ENCODE data around the gene SLC22A31. TPM values are rescaled to one million over a fixed set of nuclear protein-coding genes. Genes with fewer than 3 reads are reported as not detected.
A peak's percentile ranks its signal among the peaks of the same experiment; 100 is the strongest.

Gene SLC22A31
- total RNA-seq, 4 donors from 2014 or later, result 0.26 TPM; not detected in 3

GRCh38 chr16:89209522-89210044 lies 9.2 kb upstream of the SLC22A31 start:
- DNase-seq (ENCODE audit: extremely low spot score), result no peak
- TF ChIP-seq POLR2AphosphoS5 (IDR thresholded peaks at IDR 0.05) (no peak), EP300 (IDR thresholded peaks at IDR 0.05) (no peak), POLR2A (IDR thresholded peaks at IDR 0.05; ENCODE audit: low read depth) (no peak), CTCF (IDR thresholded peaks at IDR 0.05) (no peak)
- H3K27ac ChIP-seq (replicated peaks in 1 of 4), result no peak overlapping the region
- H3K9me3 ChIP-seq, result no peaks in the 10 kb centered on the region
- intact Hi-C loops (cut with DNase I), result no loop called here
- H3K4me3 ChIP-seq, result no peak overlapping the region
- H3K36me3 ChIP-seq, result no peaks in the 10 kb centered on the region
- 72% methylated on average over 13 of the region's 15 CpGs for WGBS
- H3K27me3 ChIP-seq, result peaks cover 0 to 34% (median 3%) of the 10 kb centered on the region in 4 donors
- H3K4me1 ChIP-seq, result no peaks in the 10 kb centered on the region

DNA sequence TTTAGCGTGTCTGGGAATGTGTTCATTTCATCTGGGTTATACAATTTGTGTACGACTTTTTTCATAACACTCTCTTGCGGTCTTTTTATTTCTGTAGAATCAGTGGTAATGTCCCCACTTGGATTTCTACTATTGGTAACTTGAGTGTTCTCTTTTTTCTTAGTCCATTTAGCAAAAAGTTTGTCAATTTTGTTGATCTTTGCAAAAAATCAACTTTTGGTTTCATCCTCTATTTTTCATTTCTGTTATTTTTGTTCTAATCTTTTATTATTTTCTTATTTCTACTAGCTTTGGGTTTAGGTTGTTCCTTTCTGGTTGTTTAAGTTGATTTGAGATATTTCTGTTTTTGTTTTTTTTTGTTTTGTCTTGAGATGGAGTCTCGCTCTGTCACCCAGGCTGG lies 7.7 kb upstream of the SLC22A31 start:
- 88% methylated on average over 4 of the region's 4 CpGs for WGBS
- no peak for DNase-seq (ENCODE audit: extremely low spot score)
- intact Hi-C loops (cut with DNase I), result no loop called here
- Histone ChIP-seq H3K27me3 (peaks cover 0 to 50% (median 10%) of the 10 kb centered on the region in 4 donors), H3K4me1 (no peaks in the 10 kb centered on the region), H3K4me3 (no peak overlapping the region), H3K9me3 (no peaks in the 10 kb centered on the region), H3K27ac (replicated peaks in 1 of 4) (no peak overlapping the region), H3K36me3 (no peaks in the 10 kb centered on the region)
- TF ChIP-seq POLR2A (IDR thresholded peaks at IDR 0.05; ENCODE audit: low read depth), result no peak
- TF ChIP-seq CTCF (IDR thresholded peaks at IDR 0.05), result no peak
- no peak for TF ChIP-seq EP300 (IDR thresholded peaks at IDR 0.05)
- TF ChIP-seq POLR2AphosphoS5 (IDR thresholded peaks at IDR 0.05), result no peak

GRCh38 chr16:89202422-89203215 lies 2.3 kb upstream of the SLC22A31 start:
- no peak overlapping the region for H3K27ac ChIP-seq (replicated peaks in 1 of 4)
- TF ChIP-seq EP300 (IDR thresholded peaks at IDR 0.05) (no peak), CTCF (IDR thresholded peaks at IDR 0.05) (no peak), POLR2AphosphoS5 (IDR thresholded peaks at IDR 0.05) (no peak), POLR2A (IDR thresholded peaks at IDR 0.05; ENCODE audit: low read depth) (no peak)
- H3K9me3 ChIP-seq, result peaks cover 0 to 4% (median 0%) of the 10 kb centered on the region in 4 donors
- H3K27me3 ChIP-seq, result peaks cover 6 to 99% (median 51%) of the 10 kb centered on the region in 4 donors
- intact Hi-C loops (cut with DNase I), result no loop called here
- DNase-seq (ENCODE audit: extremely low spot score), result no peak
- peaks cover 7 to 28% (median 25%) of the 10 kb centered on the region in 4 donors for H3K4me1 ChIP-seq
- H3K36me3 ChIP-seq, result no peaks in the 10 kb centered on the region
- H3K4me3 ChIP-seq, result peak overlapping the region in 3 of 4 donors; percentile 28 to 44 (median 42)
- WGBS, result 52% methylated on average over 49 of the region's 49 CpGs

- Histone ChIP-seq H3K4me1 (peaks cover 7 to 28% (median 25%) of the 10 kb centered on the region in 4 donors), H3K4me3 (peak overlapping the region; percentile 28 to 55 (median 43)), H3K36me3 (no peaks in the 10 kb centered on the region), H3K27ac (replicated peaks in 1 of 4) (no peak overlapping the region), H3K9me3 (peaks cover 0 to 4% (median 0%) of the 10 kb centered on the region in 4 donors), H3K27me3 (peaks cover 6 to 99% (median 52%) of the 10 kb centered on the region in 4 donors)
- TF ChIP-seq POLR2AphosphoS5 (IDR thresholded peaks at IDR 0.05) (no peak), POLR2A (IDR thresholded peaks at IDR 0.05; ENCODE audit: low read depth) (no peak), CTCF (IDR thresholded peaks at IDR 0.05) (no peak), EP300 (IDR thresholded peaks at IDR 0.05) (no peak)
- whole genome bisulfite sequencing, result 3% methylated on average over 6 of the region's 111 CpGs
- intact Hi-C loops (cut with DNase I), result no loop called here
- DNase-seq (ENCODE audit: extremely low spot score), result no peak
Measured at GRCh38 chr16:89201439-89202377, 1.4 kb upstream of the SLC22A31 start.

Data from esophagus muscularis mucosa (tissue), 4 donors.